Esophagus muscularis mucosa (tissue), 4 donors: ENCODE measurements around the gene MAB21L1. TPM values are rescaled to one million over a fixed set of nuclear protein-coding genes. Genes with fewer than 3 reads are reported as not detected.

ENCODE experiments used
- DNase-seq: peaks from one replicate; pipeline ENCODE4 v3.0.0-alpha.2; 2017; ENCODE audit errors: extremely low spot score
- H3K27ac ChIP-seq, 4 donors: fragments of 200-600 bp; sonication (generic); replicated peaks in 1 of 4; 1 replicate in 3 of 4; 2 replicates in 1 of 4; pipeline ENCODE4 v1.5.1; 2016 to 2019; ENCODE audit warnings: mild to moderate bottlenecking in 1 of 4
- H3K27me3 ChIP-seq, 4 donors: fragments of 200-600 bp; sonication (generic); one replicate each; pipeline versions ENCODE4 v1.5.1 to v1.6.0; 2016 to 2019
- H3K36me3 ChIP-seq, 4 donors: fragments of 200-600 bp; sonication (generic); one replicate each; pipeline ENCODE4 v1.5.1; 2016 to 2019
- H3K4me1 ChIP-seq, 4 donors: fragments of 200-600 bp; sonication (generic); one replicate each; pipeline ENCODE4 v1.5.1; 2016 to 2019
- H3K4me3 ChIP-seq, 4 donors: fragments of 200-600 bp; sonication (generic); 1 replicate in 2 of 4; 2 replicates in 2 of 4; pipeline ENCODE4 v1.5.1; 2016 to 2019; ENCODE audit warnings: mild to moderate bottlenecking in 4 of 4, moderate library complexity in 1 of 4
- H3K9me3 ChIP-seq, 4 donors: fragments of 200-600 bp; sonication (generic); 1 replicate in 3 of 4; 2 replicates in 1 of 4; pipeline ENCODE4 v1.5.1; 2016 to 2019
- CTCF ChIP-seq, 3 experiments: fragments of 200-600 bp in 2 of 3; fragments of 450-650 bp in 1 of 3; sonication (generic) in 2 of 3; IDR thresholded peaks; one replicate each; pipeline ENCODE4 v1.5.1; 2017 to 2019; ENCODE audit warnings: antibody characterized with exemption in 3 of 3, mild to moderate bottlenecking in 2 of 3, moderate library complexity in 1 of 3
- EP300 ChIP-seq: sonication (generic); formaldehyde crosslinking; IDR thresholded peaks from one replicate; pipeline ENCODE4 v1.6.1; 2017; ENCODE audit warnings: antibody characterized with exemption
- POLR2A ChIP-seq: fragments of 450-650 bp; IDR thresholded peaks from one replicate; pipeline ENCODE4 v1.6.1; 2017; ENCODE audit warnings: antibody characterized with exemption, moderate library complexity, mild to moderate bottlenecking, low read depth
- POLR2AphosphoS5 ChIP-seq, 2 donors: sonication (generic); formaldehyde crosslinking; IDR thresholded peaks; one replicate each; pipeline ENCODE4 v1.6.1; 2017; ENCODE audit warnings: antibody characterized with exemption in 2 of 2
- WGBS: methylation state at CpG from one replicate; pipeline ENCODE4 v1.1.5; 2018; 5-methylcytosine and 5-hydroxymethylcytosine counted together
- intact Hi-C: fragments of 100-400 bp; cut with DNase I; formaldehyde crosslinking; loops from one replicate; pipeline ENCODE4 v1.15.1; 2023
- total RNA-seq, 4 donors: library from RNA; depleted of rRNA; stranded (reverse); fragments of >200 nt; gene quantifications; one replicate each; pipeline versions ENCODE4 v1.1.0 to v1.2.1, GENCODE V29; 2016

The MAB21L1 gene
- total RNA-seq, 4 donors from 2014 or later = 0.83 to 2.9 (median 1.5) TPM

- no peaks in the 10 kb centered on the region for H3K36me3 ChIP-seq
- peak overlapping the region; percentile 79 to 86 (median 84) for H3K27ac ChIP-seq
- intact Hi-C loops = no loop called here
- H3K4me3 ChIP-seq = peak overlapping the region; percentile 54 to 63 (median 60)
- 67% methylated on average over 10 of the region's 10 CpGs for WGBS
- TF ChIP-seq EP300 = no peak
- no peak for TF ChIP-seq CTCF (IDR thresholded peaks at IDR 0.05)
- no peak for TF ChIP-seq POLR2AphosphoS5 (IDR thresholded peaks at IDR 0.05)
- TF ChIP-seq POLR2A = no peak
- no peaks in the 10 kb centered on the region for H3K9me3 ChIP-seq
- H3K4me1 ChIP-seq = peaks cover 4 to 21% (median 14%) of the 10 kb centered on the region in 4 donors
- no peaks in the 10 kb centered on the region for H3K27me3 ChIP-seq
- DNase-seq = no peak
These were observed 6.5 kb downstream of the MAB21L1 start for GRCh38 chr13:35469806-35470525.

GRCh38 chr13:35468195-35468594 lies 8.3 kb downstream of the MAB21L1 start:
- H3K4me1 ChIP-seq = peaks cover 4 to 21% (median 14%) of the 10 kb centered on the region in 4 donors
- no peak overlapping the region for H3K4me3 ChIP-seq
- H3K36me3 ChIP-seq = no peaks in the 10 kb centered on the region
- no peak overlapping the region for H3K27ac ChIP-seq
- no peaks in the 10 kb centered on the region for H3K27me3 ChIP-seq
- WGBS = 100% methylated on average over 1 of the region's 1 CpG
- H3K9me3 ChIP-seq = no peaks in the 10 kb centered on the region
- no peak for TF ChIP-seq CTCF (IDR thresholded peaks at IDR 0.05)
- TF ChIP-seq EP300 = no peak
- TF ChIP-seq POLR2AphosphoS5 (IDR thresholded peaks at IDR 0.05) = no peak
- TF ChIP-seq POLR2A = no peak
- no peak for DNase-seq
- intact Hi-C loops = no loop called here

GRCh38 chr13:35465371-35465770 lies 11.1 kb downstream of the MAB21L1 start:
- intact Hi-C loops = no loop called here
- no peaks in the 10 kb centered on the region for H3K27me3 ChIP-seq
- no peak overlapping the region for H3K4me3 ChIP-seq
- H3K4me1 ChIP-seq = peaks cover 0 to 7% (median 7%) of the 10 kb centered on the region in 4 donors
- H3K27ac ChIP-seq = no peak overlapping the region
- no peaks in the 10 kb centered on the region for H3K9me3 ChIP-seq
- TF ChIP-seq EP300 = no peak
- no peak for TF ChIP-seq POLR2AphosphoS5 (IDR thresholded peaks at IDR 0.05)
- no peak for TF ChIP-seq POLR2A
- no peak for TF ChIP-seq CTCF (IDR thresholded peaks at IDR 0.05)
- 91% methylated on average over 3 of the region's 3 CpGs for WGBS
- no peak for DNase-seq
- no peaks in the 10 kb centered on the region for H3K36me3 ChIP-seq

GRCh38 chr13:35460061-35460460 lies 16.4 kb downstream of the MAB21L1 start:
- 95% methylated on average over 2 of the region's 2 CpGs for WGBS
- DNase-seq = no peak
- no peaks in the 10 kb centered on the region for H3K36me3 ChIP-seq

More at GRCh38 chr13:35460061-35460460, 16.4 kb downstream of the MAB21L1 start:
- no peaks in the 10 kb centered on the region for H3K4me1 ChIP-seq
- no peaks in the 10 kb centered on the region for H3K9me3 ChIP-seq
- intact Hi-C loops = no loop called here
- no peak for TF ChIP-seq CTCF (IDR thresholded peaks at IDR 0.05)
- TF ChIP-seq POLR2A = no peak
- TF ChIP-seq EP300 = no peak
- TF ChIP-seq POLR2AphosphoS5 (IDR thresholded peaks at IDR 0.05) = no peak
- no peak overlapping the region for H3K27ac ChIP-seq
- H3K27me3 ChIP-seq = no peaks in the 10 kb centered on the region
- no peak overlapping the region for H3K4me3 ChIP-seq
